Liver (tissue), 9 donors: Measurements from ENCODE around the gene REPS2. TPM values are rescaled to one million over a fixed set of nuclear protein-coding genes. Genes with fewer than 3 reads are reported as not detected.

Experiments used
- DNase-seq: peaks from one replicate; pipeline ENCODE4 v3.0.0-alpha.2; 2017; ENCODE audit warnings: low spot score
- H3K27ac ChIP-seq, 2 donors: one replicate each; pipeline ENCODE4 v1.7.0; 2013; ENCODE audit warnings: inconsistent platforms in 2 of 2, low read length in 2 of 2, control low read depth in 1 of 2, low read depth in 1 of 2, mild to moderate bottlenecking in 1 of 2
- H3K27me3 ChIP-seq, 4 donors: one replicate each; pipeline versions ENCODE4 v1.6.1 to v1.7.0; 2013; ENCODE audit warnings: low read length in 3 of 4, inconsistent platforms in 1 of 4, mild to moderate bottlenecking in 1 of 4, moderate library complexity in 1 of 4; ENCODE audit not compliant: control insufficient read depth in 4 of 4, insufficient read depth in 4 of 4
- H3K36me3 ChIP-seq, 4 donors: one replicate each; pipeline versions ENCODE4 v1.6.1 to v1.7.0; 2013; ENCODE audit warnings: low read length in 3 of 4, mild to moderate bottlenecking in 3 of 4, low read depth in 1 of 4, moderate library complexity in 1 of 4; ENCODE audit not compliant: control insufficient read depth in 4 of 4, insufficient read depth in 3 of 4
- H3K4me1 ChIP-seq, 4 donors: one replicate each; pipeline versions ENCODE4 v1.6.1 to v1.7.0; 2013; ENCODE audit warnings: low read length in 3 of 4, mild to moderate bottlenecking in 3 of 4, moderate library complexity in 1 of 4; ENCODE audit not compliant: control insufficient read depth in 4 of 4, insufficient read depth in 4 of 4
- H3K4me3 ChIP-seq, 3 donors: one replicate each; pipeline versions ENCODE4 v1.6.1 to v1.7.0; 2013; ENCODE audit warnings: low read length in 3 of 3, control low read depth in 1 of 3, low read depth in 1 of 3, mild to moderate bottlenecking in 1 of 3
- H3K9ac ChIP-seq, 2 donors: one replicate each; pipeline ENCODE4 v1.7.0; 2013; ENCODE audit warnings: low read length in 2 of 2, mild to moderate bottlenecking in 2 of 2, moderate library complexity in 2 of 2, control low read depth in 1 of 2, low read depth in 1 of 2
- H3K9me3 ChIP-seq, 4 donors: one replicate each; pipeline versions ENCODE4 v1.6.1 to v1.7.0; 2013; ENCODE audit warnings: low read length in 3 of 4; ENCODE audit not compliant: control insufficient read depth in 4 of 4
- FOXA1 ChIP-seq: IDR thresholded peaks from 2 replicates; pipeline ENCODE4 v1.6.1; 2016; ENCODE audit warnings: antibody characterized with exemption
- FOXA2 ChIP-seq: IDR thresholded peaks from 2 replicates; pipeline ENCODE4 v1.6.1; 2016; ENCODE audit warnings: antibody characterized with exemption
- GABPA ChIP-seq, 2 donors: IDR thresholded peaks in 1 of 2; conservative IDR thresholded peaks in 1 of 2; 2 replicates each; pipeline ENCODE4 v1.6.1; 2016; ENCODE audit warnings: antibody characterized with exemption in 2 of 2, mild to moderate bottlenecking in 1 of 2, moderate library complexity in 1 of 2
- HNF4A ChIP-seq, 2 donors: conservative IDR thresholded peaks; 2 replicates each; pipeline ENCODE4 v1.6.1; 2016; ENCODE audit warnings: antibody characterized with exemption in 2 of 2, mild to moderate bottlenecking in 2 of 2
- HNF4G ChIP-seq: IDR thresholded peaks from 2 replicates; pipeline ENCODE4 v1.6.1; 2016; ENCODE audit warnings: antibody characterized with exemption
- JUND ChIP-seq, 2 donors: IDR thresholded peaks; 2 replicates each; pipeline ENCODE4 v1.6.1; 2016; ENCODE audit warnings: antibody characterized with exemption in 2 of 2
- MAX ChIP-seq: IDR thresholded peaks from 2 replicates; pipeline ENCODE4 v1.6.1; 2016; ENCODE audit warnings: antibody characterized with exemption
- RAD21 ChIP-seq, 2 donors: IDR thresholded peaks; 2 replicates each; pipeline ENCODE4 v1.6.1; 2016; ENCODE audit warnings: antibody characterized with exemption in 2 of 2, mild to moderate bottlenecking in 2 of 2
- RXRA ChIP-seq, 2 donors: IDR thresholded peaks; 2 replicates each; pipeline ENCODE4 v1.6.1; 2017 to 2018; ENCODE audit warnings: antibody characterized with exemption in 2 of 2, mild to moderate bottlenecking in 1 of 2
- SP1 ChIP-seq: IDR thresholded peaks from 2 replicates; pipeline ENCODE4 v1.6.1; 2018; ENCODE audit warnings: antibody characterized with exemption, mild to moderate bottlenecking
- TAF1 ChIP-seq: conservative IDR thresholded peaks from 2 replicates; pipeline ENCODE4 v1.6.1; 2016; ENCODE audit warnings: antibody characterized with exemption, mild to moderate bottlenecking
- WGBS: extraction: QIAGEN DNeasy Blood & Tissue Kit; methylation state at CpG from one replicate; pipeline ENCODE4 v1.1.7; 2013; 5-methylcytosine and 5-hydroxymethylcytosine counted together
- polyA plus RNA-seq, 2 donors: library from polyadenylated mRNA; stranded (reverse) in 1 of 2; unstranded in 1 of 2; fragments of 200-250 nt in 1 of 2; fragments of >200 nt in 1 of 2; fragmentation: Nextera tagmentation in 1 of 2; extraction: Ambion mirVana in 1 of 2; gene quantifications; one replicate each; pipeline versions ENCODE4 v1.2.1 to v1.2.3, GENCODE V29; 2013 to 2015
- total RNA-seq, 2 donors: library from RNA; depleted of rRNA; stranded (reverse); fragments of >200 nt; gene quantifications; one replicate each; pipeline ENCODE4 v1.2.3, GENCODE V29; 2014
- TF ChIP-seq, protein P1 (sequence below): fragments of 150-350 bp; IDR thresholded peaks from 2 replicates; pipeline ENCODE4 v1.5.1; 2017; ENCODE audit warnings: improper control_type of control experiment, low read depth, low read length; ENCODE audit not compliant: missing input control
- TF ChIP-seq, protein P2 (sequence below): IDR thresholded peaks from 2 replicates; pipeline ENCODE4 v1.6.1; 2016; ENCODE audit warnings: antibody characterized with exemption
- TF ChIP-seq, protein P3 (sequence below): IDR thresholded peaks from 2 replicates; pipeline ENCODE4 v1.6.1; 2016; ENCODE audit warnings: antibody characterized with exemption, mild to moderate bottlenecking
- donor health status: healthy.
- donor health status: healthy.
- donor health status: healthy.
- donor health status: healthy.
- donor health status: healthy.

REPS2 gene
- total and polyA plus RNA-seq, 4 donors, result 3.5 to 10.7 (median 6.2) TPM

DNA sequence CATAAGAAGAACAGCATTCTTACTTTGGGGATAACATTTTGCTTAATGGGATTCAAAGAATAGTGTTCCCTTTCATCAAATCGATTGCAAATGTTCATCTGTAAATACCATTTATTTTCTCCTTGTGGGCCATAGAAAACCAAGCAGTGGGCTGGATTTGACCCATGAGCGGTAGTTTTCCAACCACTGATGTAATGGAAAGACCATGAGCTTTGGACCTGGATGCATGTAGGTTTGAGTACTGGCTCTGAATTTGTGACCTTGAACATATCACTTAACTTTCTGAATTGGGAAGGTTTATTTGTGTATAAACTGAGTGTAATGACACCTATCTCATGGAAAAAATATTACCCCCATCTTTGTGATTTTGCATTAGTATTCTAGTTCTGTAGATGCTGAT, 54.3 kb downstream of the REPS2 start:
- TF ChIP-seq HNF4A (conservative IDR thresholded peaks at IDR 0.05), result peak; percentile 62 to 88
- TF ChIP-seq JUND (IDR thresholded peaks at IDR 0.05), result peak in 1 of 2 donors; percentile 43
- TF ChIP-seq RXRA (IDR thresholded peaks at IDR 0.05), result peak; percentile 27 to 41
- peak; percentile 54 for TF ChIP-seq SP1
- no peak for TF ChIP-seq HNF4G
- no peaks in the 10 kb centered on the region for H3K9me3 ChIP-seq
- H3K27me3 ChIP-seq, result no peaks in the 10 kb centered on the region
- DNase-seq, result no peak
- H3K4me1 ChIP-seq, result peaks cover 0 to 4% (median 3%) of the 10 kb centered on the region in 4 donors
- 72% methylated on average over 2 of the region's 2 CpGs for WGBS
- H3K4me3 ChIP-seq, result no peak overlapping the region
- no peak overlapping the region for H3K9ac ChIP-seq
- H3K27ac ChIP-seq, result no peak overlapping the region
- no peaks in the 10 kb centered on the region for H3K36me3 ChIP-seq

- no peak overlapping the region for H3K9ac ChIP-seq
- H3K9me3 ChIP-seq, result no peaks in the 10 kb centered on the region
- TF ChIP-seq SP1 (no peak), GABPA (IDR thresholded peaks at IDR 0.05 in 1 of 2, conservative IDR thresholded peaks at IDR 0.05 in 1 of 2) (no peak), HNF4A (conservative IDR thresholded peaks at IDR 0.05) (peak in 1 of 2 donors; percentile 55)
- TF ChIP-seq, protein P1, sequence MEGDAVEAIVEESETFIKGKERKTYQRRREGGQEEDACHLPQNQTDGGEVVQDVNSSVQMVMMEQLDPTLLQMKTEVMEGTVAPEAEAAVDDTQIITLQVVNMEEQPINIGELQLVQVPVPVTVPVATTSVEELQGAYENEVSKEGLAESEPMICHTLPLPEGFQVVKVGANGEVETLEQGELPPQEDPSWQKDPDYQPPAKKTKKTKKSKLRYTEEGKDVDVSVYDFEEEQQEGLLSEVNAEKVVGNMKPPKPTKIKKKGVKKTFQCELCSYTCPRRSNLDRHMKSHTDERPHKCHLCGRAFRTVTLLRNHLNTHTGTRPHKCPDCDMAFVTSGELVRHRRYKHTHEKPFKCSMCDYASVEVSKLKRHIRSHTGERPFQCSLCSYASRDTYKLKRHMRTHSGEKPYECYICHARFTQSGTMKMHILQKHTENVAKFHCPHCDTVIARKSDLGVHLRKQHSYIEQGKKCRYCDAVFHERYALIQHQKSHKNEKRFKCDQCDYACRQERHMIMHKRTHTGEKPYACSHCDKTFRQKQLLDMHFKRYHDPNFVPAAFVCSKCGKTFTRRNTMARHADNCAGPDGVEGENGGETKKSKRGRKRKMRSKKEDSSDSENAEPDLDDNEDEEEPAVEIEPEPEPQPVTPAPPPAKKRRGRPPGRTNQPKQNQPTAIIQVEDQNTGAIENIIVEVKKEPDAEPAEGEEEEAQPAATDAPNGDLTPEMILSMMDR, result no peak
- TF ChIP-seq, protein P2, sequence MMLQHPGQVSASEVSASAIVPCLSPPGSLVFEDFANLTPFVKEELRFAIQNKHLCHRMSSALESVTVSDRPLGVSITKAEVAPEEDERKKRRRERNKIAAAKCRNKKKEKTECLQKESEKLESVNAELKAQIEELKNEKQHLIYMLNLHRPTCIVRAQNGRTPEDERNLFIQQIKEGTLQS, result peak; percentile 45
- H3K36me3 ChIP-seq, result no peaks in the 10 kb centered on the region
- no peak overlapping the region for H3K27ac ChIP-seq
- DNase-seq, result no peak
- H3K27me3 ChIP-seq, result no peaks in the 10 kb centered on the region
- H3K4me1 ChIP-seq, result peaks cover 0 to 5% (median 1%) of the 10 kb centered on the region in 4 donors
- WGBS, result 73% methylated on average over 3 of the region's 3 CpGs
- H3K4me3 ChIP-seq, result no peak overlapping the region
Measured at GRCh38 chrX:17005712-17006368, 59.4 kb downstream of the REPS2 start.

GRCh38 chrX:17007134-17007768, 60.8 kb downstream of the REPS2 start:
- WGBS, result 89% methylated on average over 8 of the region's 8 CpGs
- no peak overlapping the region for H3K4me3 ChIP-seq
- no peaks in the 10 kb centered on the region for H3K27me3 ChIP-seq
- H3K27ac ChIP-seq, result no peak overlapping the region
- DNase-seq, result no peak
- TF ChIP-seq GABPA (IDR thresholded peaks at IDR 0.05 in 1 of 2, conservative IDR thresholded peaks at IDR 0.05 in 1 of 2) (no peak), MAX (no peak), RAD21 (IDR thresholded peaks at IDR 0.05) (peak in 1 of 2 donors; percentile 14), TAF1 (no peak), FOXA2 (no peak), FOXA1 (no peak)
- TF ChIP-seq, protein P3, sequence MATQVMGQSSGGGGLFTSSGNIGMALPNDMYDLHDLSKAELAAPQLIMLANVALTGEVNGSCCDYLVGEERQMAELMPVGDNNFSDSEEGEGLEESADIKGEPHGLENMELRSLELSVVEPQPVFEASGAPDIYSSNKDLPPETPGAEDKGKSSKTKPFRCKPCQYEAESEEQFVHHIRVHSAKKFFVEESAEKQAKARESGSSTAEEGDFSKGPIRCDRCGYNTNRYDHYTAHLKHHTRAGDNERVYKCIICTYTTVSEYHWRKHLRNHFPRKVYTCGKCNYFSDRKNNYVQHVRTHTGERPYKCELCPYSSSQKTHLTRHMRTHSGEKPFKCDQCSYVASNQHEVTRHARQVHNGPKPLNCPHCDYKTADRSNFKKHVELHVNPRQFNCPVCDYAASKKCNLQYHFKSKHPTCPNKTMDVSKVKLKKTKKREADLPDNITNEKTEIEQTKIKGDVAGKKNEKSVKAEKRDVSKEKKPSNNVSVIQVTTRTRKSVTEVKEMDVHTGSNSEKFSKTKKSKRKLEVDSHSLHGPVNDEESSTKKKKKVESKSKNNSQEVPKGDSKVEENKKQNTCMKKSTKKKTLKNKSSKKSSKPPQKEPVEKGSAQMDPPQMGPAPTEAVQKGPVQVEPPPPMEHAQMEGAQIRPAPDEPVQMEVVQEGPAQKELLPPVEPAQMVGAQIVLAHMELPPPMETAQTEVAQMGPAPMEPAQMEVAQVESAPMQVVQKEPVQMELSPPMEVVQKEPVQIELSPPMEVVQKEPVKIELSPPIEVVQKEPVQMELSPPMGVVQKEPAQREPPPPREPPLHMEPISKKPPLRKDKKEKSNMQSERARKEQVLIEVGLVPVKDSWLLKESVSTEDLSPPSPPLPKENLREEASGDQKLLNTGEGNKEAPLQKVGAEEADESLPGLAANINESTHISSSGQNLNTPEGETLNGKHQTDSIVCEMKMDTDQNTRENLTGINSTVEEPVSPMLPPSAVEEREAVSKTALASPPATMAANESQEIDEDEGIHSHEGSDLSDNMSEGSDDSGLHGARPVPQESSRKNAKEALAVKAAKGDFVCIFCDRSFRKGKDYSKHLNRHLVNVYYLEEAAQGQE, result no peak
- TF ChIP-seq, protein P2, result no peak
- H3K9ac ChIP-seq, result no peak overlapping the region
- H3K4me1 ChIP-seq, result peaks cover 0 to 5% (median 1%) of the 10 kb centered on the region in 4 donors
- H3K9me3 ChIP-seq, result no peaks in the 10 kb centered on the region
- H3K36me3 ChIP-seq, result no peaks in the 10 kb centered on the region
